Trophoblast cell (in vitro differentiated cells and primary cell): ENCODE measurements around the gene FMNL1.

Experiments
- DNase-seq, 2 donors: peaks; one replicate each; pipeline ENCODE4 v3.0.0-alpha.2; 2016
- H2AFZ ChIP-seq: 2 replicates; pipeline ENCODE4 v1.6.1; 2013; ENCODE audit warnings: low read length, moderate library complexity, mild to moderate bottlenecking; ENCODE audit not compliant: insufficient read depth, poor library complexity
- H2AK5ac ChIP-seq: 2 replicates; pipeline ENCODE4 v1.6.1; 2013; ENCODE audit warnings: mild to moderate bottlenecking, low read length
- H2BK120ac ChIP-seq: 2 replicates; pipeline ENCODE4 v1.6.1; 2013; ENCODE audit warnings: low read length, mild to moderate bottlenecking, moderate library complexity; ENCODE audit not compliant: insufficient read depth, poor library complexity
- H2BK12ac ChIP-seq: 2 replicates; pipeline ENCODE4 v1.6.1; 2013; ENCODE audit warnings: mild to moderate bottlenecking, low read length, moderate library complexity
- H2BK5ac ChIP-seq: 2 replicates; pipeline ENCODE4 v1.6.1; 2013; ENCODE audit warnings: low read length, low read depth, moderate library complexity, mild to moderate bottlenecking; ENCODE audit not compliant: poor library complexity
- H3K14ac ChIP-seq: 2 replicates; pipeline ENCODE4 v1.6.1; 2013; ENCODE audit warnings: mild to moderate bottlenecking, low read length
- H3K18ac ChIP-seq: 2 replicates; pipeline ENCODE4 v1.6.1; 2013; ENCODE audit warnings: mild to moderate bottlenecking, low read length
- H3K23ac ChIP-seq: 2 replicates; pipeline ENCODE4 v1.6.1; 2013; ENCODE audit warnings: low read length
- H3K27ac ChIP-seq: 2 replicates; pipeline ENCODE4 v1.5.1; 2013; ENCODE audit warnings: low read depth, mild to moderate bottlenecking, inconsistent platforms, low read length, moderate library complexity
- H3K27me3 ChIP-seq: 2 replicates; pipeline ENCODE4 v1.6.1; 2013; ENCODE audit warnings: inconsistent platforms, mild to moderate bottlenecking, low read length, moderate library complexity; ENCODE audit not compliant: insufficient read depth
- H3K36me3 ChIP-seq, 2 experiments: 1 replicate in 1 of 2; 2 replicates in 1 of 2; pipeline ENCODE4 v1.6.1; 2013; ENCODE audit warnings: low read length in 2 of 2, mild to moderate bottlenecking in 2 of 2, moderate library complexity in 1 of 2; ENCODE audit not compliant: insufficient read depth in 2 of 2, control insufficient read depth in 1 of 2
- H3K4ac ChIP-seq: 2 replicates; pipeline ENCODE4 v1.6.1; 2013; ENCODE audit warnings: low read depth, mild to moderate bottlenecking, low read length, moderate library complexity
- H3K4me1 ChIP-seq, 2 experiments: 1 replicate in 1 of 2; 2 replicates in 1 of 2; pipeline ENCODE4 v1.6.1; 2013; ENCODE audit warnings: low read length in 2 of 2, mild to moderate bottlenecking in 2 of 2, moderate library complexity in 1 of 2; ENCODE audit not compliant: insufficient read depth in 2 of 2, control insufficient read depth in 1 of 2
- H3K4me2 ChIP-seq: 2 replicates; pipeline ENCODE4 v1.6.1; 2013; ENCODE audit warnings: inconsistent platforms, mild to moderate bottlenecking, low read length, moderate library complexity
- H3K4me3 ChIP-seq: 2 replicates; pipeline ENCODE4 v1.5.1; 2013; ENCODE audit warnings: mild to moderate bottlenecking, low read depth, low read length, inconsistent platforms
- H3K79me1 ChIP-seq: one replicate; pipeline ENCODE4 v1.6.1; 2013; ENCODE audit warnings: low read length
- H3K79me2 ChIP-seq: 2 replicates; pipeline ENCODE4 v1.6.1; 2013; ENCODE audit warnings: low read length, mild to moderate bottlenecking; ENCODE audit not compliant: control insufficient read depth, insufficient read depth, poor library complexity
- H3K9ac ChIP-seq: 2 replicates; pipeline ENCODE4 v1.6.1; 2013; ENCODE audit warnings: mild to moderate bottlenecking, low read length
- H3K9me3 ChIP-seq: 2 replicates; pipeline ENCODE4 v1.6.1; 2013; ENCODE audit warnings: low read depth, mild to moderate bottlenecking, control low read depth, inconsistent platforms, low read length; ENCODE audit not compliant: insufficient read depth
- H4K12ac ChIP-seq: 2 replicates; pipeline ENCODE4 v1.6.1; 2013; ENCODE audit warnings: low read depth, mild to moderate bottlenecking, low read length, moderate library complexity
- H4K8ac ChIP-seq: 2 replicates; pipeline ENCODE4 v1.6.1; 2013; ENCODE audit warnings: low read depth, mild to moderate bottlenecking, low read length, moderate library complexity
- H4K91ac ChIP-seq: one replicate; pipeline ENCODE4 v1.6.1; 2013; ENCODE audit warnings: low read depth, mild to moderate bottlenecking, low read length, moderate library complexity
- WGBS: extraction: QIAGEN DNeasy Blood & Tissue Kit; methylation state at CpG from one replicate; pipeline ENCODE4 v1.1.7; 2013; ENCODE audit warnings: missing lambda C conversion rate; ENCODE audit not compliant: insufficient read length, insufficient coverage; ENCODE audit errors: extremely low coverage; 5-methylcytosine and 5-hydroxymethylcytosine counted together

The FMNL1 gene

GRCh38 chr17:45220079-45220478 is 1.6 kb upstream of the FMNL1 start:
- Histone ChIP-seq H3K4ac (no peak overlapping the region), H3K79me1 (no peaks in the 10 kb centered on the region), H3K18ac (no peak overlapping the region), H4K8ac (no peak overlapping the region), H3K4me2 (no peak overlapping the region), H3K14ac (no peak overlapping the region), H3K27me3 (peaks cover 40% of the 10 kb centered on the region), H2BK120ac (no peak overlapping the region), H2AK5ac (no peak overlapping the region), H3K9ac (no peak overlapping the region), H3K23ac (no peak overlapping the region), H4K91ac (no peak overlapping the region), H3K36me3 (no peaks in the 10 kb centered on the region), H3K4me3 (no peak overlapping the region), H3K9me3 (peaks cover 3% of the 10 kb centered on the region), H2BK5ac (no peak overlapping the region), H2BK12ac (no peak overlapping the region), H3K79me2 (no peaks in the 10 kb centered on the region), H4K12ac (no peak overlapping the region), H3K27ac (no peak overlapping the region), H2AFZ (no peak overlapping the region), H3K4me1 (peaks cover 2 to 5% of the 10 kb centered on the region in 2 experiments)
- no CpG with 5 or more reads among the region's 3 CpGs for WGBS
- no peak for DNase-seq

- Histone ChIP-seq H3K23ac (no peak overlapping the region), H3K9me3 (peaks cover 3% of the 10 kb centered on the region), H3K4me3 (peak overlapping the region; percentile 23), H3K79me2 (no peaks in the 10 kb centered on the region), H3K36me3 (no peaks in the 10 kb centered on the region), H3K27me3 (peaks cover 40% of the 10 kb centered on the region), H2AK5ac (no peak overlapping the region), H2BK120ac (no peak overlapping the region), H3K14ac (no peak overlapping the region), H3K79me1 (no peaks in the 10 kb centered on the region), H3K27ac (no peak overlapping the region), H3K4me1 (peaks cover 2 to 5% of the 10 kb centered on the region in 2 experiments), H2BK12ac (no peak overlapping the region), H4K12ac (no peak overlapping the region), H4K91ac (no peak overlapping the region), H3K4me2 (peak overlapping the region; percentile 69), H3K9ac (no peak overlapping the region), H2AFZ (no peak overlapping the region), H2BK5ac (no peak overlapping the region), H3K4ac (no peak overlapping the region), H3K18ac (no peak overlapping the region), H4K8ac (no peak overlapping the region)
- WGBS: no CpG with 5 or more reads among the region's 38 CpGs
- no peak for DNase-seq
Observed at GRCh38 chr17:45222014-45222288, 266 bp downstream of the FMNL1 start.

GRCh38 chr17:45222289-45222995 is 757 bp downstream of the FMNL1 start:
- H3K4me1 ChIP-seq: peaks cover 2 to 5% of the 10 kb centered on the region in 2 experiments
- H2BK120ac ChIP-seq: no peak overlapping the region
- DNase-seq: no peak
- H2AFZ ChIP-seq: no peak overlapping the region
- peak overlapping the region; percentile 69 for H3K4me2 ChIP-seq
- no peak overlapping the region for H3K23ac ChIP-seq
- H4K91ac ChIP-seq: no peak overlapping the region
- no CpG with 5 or more reads among the region's 33 CpGs for WGBS
- H3K4me3 ChIP-seq: no peak overlapping the region
- peaks cover 40% of the 10 kb centered on the region for H3K27me3 ChIP-seq
- no peaks in the 10 kb centered on the region for H3K79me1 ChIP-seq
- no peak overlapping the region for H4K12ac ChIP-seq
- H2BK5ac ChIP-seq: no peak overlapping the region
- H3K27ac ChIP-seq: no peak overlapping the region
- H3K36me3 ChIP-seq: no peaks in the 10 kb centered on the region
- no peak overlapping the region for H2AK5ac ChIP-seq
- no peaks in the 10 kb centered on the region for H3K79me2 ChIP-seq
- peaks cover 3% of the 10 kb centered on the region for H3K9me3 ChIP-seq
- no peak overlapping the region for H4K8ac ChIP-seq
- H2BK12ac ChIP-seq: no peak overlapping the region
- no peak overlapping the region for H3K18ac ChIP-seq
- H3K4ac ChIP-seq: no peak overlapping the region
- H3K14ac ChIP-seq: no peak overlapping the region
- H3K9ac ChIP-seq: no peak overlapping the region

GRCh38 chr17:45222996-45223538 is 1.4 kb downstream of the FMNL1 start:
- Histone ChIP-seq H3K18ac (no peak overlapping the region), H3K4me1 (peaks cover 2 to 5% of the 10 kb centered on the region in 2 experiments), H4K12ac (no peak overlapping the region), H3K27ac (no peak overlapping the region), H2BK12ac (no peak overlapping the region), H3K9me3 (peaks cover 3% of the 10 kb centered on the region), H3K4me2 (no peak overlapping the region), H4K8ac (no peak overlapping the region), H3K79me2 (no peaks in the 10 kb centered on the region), H3K9ac (no peak overlapping the region), H3K14ac (no peak overlapping the region), H3K27me3 (peaks cover 40% of the 10 kb centered on the region), H3K23ac (no peak overlapping the region), H2BK120ac (no peak overlapping the region), H2AFZ (no peak overlapping the region), H3K79me1 (no peaks in the 10 kb centered on the region), H3K36me3 (no peaks in the 10 kb centered on the region), H3K4me3 (no peak overlapping the region), H2BK5ac (no peak overlapping the region), H4K91ac (no peak overlapping the region), H3K4ac (no peak overlapping the region), H2AK5ac (no peak overlapping the region)
- DNase-seq: no peak
- no CpG with 5 or more reads among the region's 8 CpGs for WGBS
